NCI-H526 (cell line): ENCODE results near the gene SIGLEC14.

Experiments
- DNase-seq, 2 experiments: peaks; one replicate each; lab custom pipeline; 2025; lab: John Stamatoyannopoulos, UW

Gene SIGLEC14

DNA sequence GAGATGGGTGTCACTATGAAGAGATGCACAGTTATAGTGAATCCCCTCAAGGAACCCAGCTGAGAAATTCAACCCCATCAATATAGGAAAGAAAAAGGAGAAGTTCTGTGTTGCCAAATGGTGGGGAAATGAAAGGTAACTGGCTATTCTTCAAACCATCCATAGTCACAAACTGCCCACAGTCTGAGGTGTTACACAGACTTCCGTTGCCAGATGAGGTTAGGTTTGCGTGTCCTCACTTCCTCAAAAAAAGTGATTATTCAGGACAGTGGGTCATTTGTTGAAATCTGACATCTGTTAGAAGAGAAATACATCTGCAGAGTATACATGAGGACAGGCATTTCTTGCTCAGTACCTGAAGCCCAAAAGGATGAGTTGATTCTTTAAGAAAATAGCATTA, 25.4 kb downstream of the SIGLEC14 start:
- DNase-seq: no peak

DNA sequence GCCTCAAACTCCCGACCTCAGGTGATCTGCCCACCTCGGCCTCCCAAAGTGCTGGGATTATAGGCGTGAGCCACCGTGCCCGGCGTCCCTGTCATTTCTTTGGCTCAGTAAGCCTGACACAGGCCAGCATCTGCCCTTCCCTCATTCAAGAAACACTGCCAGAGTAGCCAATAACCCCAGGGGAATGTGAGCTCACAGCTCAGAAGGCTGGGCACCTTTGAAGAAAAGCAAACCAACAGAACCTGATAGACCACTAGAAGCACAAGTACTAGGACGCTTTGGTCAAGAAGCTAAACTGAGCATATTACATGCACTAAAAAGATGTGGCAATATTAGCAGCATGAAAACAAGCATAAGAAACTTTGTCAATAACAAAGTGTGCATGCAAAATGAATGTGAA, 30.6 kb downstream of the SIGLEC14 start:
- no peak for DNase-seq

DNA sequence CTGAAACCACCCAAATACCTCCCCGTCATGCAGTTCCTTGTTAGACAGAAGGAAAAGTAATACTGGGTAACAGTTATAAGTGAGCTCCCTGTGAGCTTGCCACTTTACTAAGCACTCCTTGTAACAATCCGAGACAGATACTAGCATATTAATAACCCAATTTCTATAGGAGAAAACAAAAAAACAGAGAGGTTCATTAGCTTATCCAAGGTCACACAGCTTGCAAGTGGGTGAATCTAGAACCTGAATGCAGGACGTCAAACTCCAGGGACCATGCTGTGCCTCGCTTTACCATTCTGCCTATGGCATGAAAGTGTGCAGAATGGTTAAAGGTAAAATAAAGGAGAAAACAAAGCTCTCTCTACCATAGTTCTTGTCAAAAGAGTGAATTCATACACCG, 31.8 kb downstream of the SIGLEC14 start:
- no peak for DNase-seq

DNA sequence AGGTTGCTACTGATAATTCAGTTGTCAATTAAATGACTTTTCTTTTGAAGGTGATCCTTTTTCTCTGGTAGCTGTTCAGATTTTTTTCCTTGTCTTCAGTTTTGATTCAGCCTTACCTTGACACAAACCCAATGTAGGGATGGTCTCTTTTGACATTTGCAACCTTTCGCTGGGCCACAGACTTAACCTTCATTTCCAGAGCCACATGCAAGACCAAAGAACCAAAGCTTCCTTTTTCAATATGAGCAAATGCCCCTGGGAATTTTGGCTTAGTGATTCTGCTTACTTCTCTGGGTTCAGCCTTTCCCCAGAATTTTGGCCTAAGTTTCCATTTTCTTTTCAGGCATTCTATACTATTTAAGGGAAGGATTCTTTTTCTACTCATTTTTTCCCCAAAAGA, 36.0 kb downstream of the SIGLEC14 start:
- no peak for DNase-seq

DNA sequence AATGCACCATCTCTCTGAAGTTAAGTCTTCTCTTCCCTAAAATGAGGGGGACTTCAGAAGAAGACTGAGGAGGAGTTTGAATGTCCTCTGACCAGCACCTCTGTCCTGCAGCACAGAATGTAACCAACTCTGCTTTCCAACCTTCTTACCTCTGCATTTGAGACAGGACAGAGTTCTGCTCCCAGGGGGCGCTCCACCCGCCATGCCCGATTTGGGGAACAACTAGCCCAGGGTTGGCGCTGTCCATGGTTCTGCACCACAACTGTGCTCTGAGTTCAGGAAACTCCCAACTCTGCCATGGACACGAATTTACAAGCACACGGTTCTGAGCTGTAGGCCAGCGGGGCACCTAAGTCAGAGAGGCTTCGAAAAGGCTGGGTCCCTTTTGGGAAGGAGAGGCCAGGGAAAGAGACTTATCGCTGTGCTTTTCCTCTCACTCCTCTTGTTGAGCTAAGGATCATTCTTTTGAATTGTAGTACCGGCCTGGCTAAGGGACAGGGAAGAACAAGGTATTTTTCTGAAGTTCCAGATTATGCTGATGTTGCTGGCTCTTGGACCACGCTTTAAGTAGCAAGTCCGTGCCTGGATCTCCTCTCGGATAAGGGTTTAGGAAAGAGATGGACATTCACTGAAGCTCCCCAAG, 38.6 kb downstream of the SIGLEC14 start:
- DNase-seq: peak in 1 of 2 experiments; percentile 44

DNA sequence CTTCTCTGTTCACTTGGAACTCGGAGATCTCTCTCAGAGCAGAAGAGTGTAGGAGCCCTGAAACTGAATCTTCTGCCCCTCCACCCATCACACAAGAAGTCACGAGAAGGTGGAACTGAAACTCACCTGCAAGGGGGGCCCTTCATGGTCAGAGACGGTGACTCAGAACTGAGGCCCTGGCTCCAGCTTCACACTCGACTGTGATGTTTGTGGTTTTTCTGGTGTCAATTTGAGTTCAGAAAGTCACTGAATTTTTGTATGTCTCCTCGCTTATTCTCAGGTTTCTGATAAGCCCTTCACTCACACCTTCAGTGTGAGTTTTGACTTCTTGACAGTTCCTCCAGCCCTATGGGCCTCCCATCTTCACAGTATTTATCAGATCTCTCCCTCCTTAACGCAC, 39.5 kb downstream of the SIGLEC14 start:
- no peak for DNase-seq

DNA sequence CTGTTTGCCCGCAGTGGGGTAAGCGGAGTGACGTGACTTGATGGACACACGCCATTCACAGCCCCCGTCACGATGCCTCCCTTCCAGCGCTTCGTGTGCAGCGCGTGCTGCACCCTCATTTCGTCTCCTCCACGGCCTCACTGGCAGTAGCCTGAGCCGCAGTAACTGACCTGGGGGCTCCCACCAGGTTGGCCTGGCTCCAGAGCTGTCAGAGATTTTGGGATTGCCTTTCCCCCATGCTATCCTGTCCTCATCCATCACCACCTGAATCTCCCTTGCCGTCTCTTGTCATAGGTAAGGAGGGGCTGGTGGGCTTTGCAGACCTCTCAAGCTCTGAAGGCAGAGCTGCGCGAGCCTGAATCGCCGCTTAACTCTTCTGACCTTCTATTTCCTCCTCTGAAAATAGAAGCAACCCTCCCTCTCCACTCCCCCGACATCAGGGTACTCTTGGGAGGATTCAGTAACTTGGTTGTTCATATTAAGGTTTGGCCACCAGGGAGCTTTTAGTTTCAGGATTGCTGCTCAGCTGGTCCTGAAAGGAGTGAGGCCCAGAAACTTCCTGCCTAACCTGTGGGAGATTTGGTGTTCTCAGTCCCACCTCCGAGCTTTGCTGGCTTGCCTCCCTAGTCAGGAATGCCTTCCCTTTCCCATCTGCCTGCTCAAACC, 44.3 kb downstream of the SIGLEC14 start:
- DNase-seq: no peak

DNA sequence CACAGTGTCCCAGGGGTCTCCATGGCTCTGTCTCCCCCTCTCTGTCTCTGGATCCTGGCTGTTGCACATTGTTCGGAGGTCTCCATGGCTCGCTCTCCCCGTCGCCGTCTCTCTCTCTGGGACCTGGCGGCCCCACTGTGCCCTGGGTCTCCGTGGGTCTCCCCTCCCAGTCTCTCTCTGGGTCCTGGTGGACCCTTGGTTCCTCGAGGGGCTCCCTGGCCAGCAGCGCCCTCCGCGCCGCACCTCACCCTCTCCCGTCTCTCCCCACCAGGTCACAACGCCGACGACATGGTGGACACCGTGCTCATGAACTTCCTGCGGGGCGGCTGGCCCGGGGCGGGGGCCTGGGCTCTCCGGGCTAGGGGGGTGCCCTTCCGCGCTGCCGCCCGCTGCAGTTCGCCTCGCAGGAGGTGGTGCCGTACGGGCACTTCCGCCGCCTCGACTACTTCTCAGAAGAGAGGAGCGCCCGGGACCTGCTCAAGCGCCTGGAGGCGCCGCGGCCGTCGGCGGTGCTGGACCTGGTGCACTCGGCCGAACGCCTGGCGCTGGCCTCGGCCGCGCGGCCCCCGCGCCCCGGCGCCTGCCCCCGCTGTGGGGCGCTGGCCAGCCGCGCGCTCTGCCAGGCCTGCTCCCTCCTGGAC, 45.6 kb downstream of the SIGLEC14 start:
- no peak for DNase-seq

DNA sequence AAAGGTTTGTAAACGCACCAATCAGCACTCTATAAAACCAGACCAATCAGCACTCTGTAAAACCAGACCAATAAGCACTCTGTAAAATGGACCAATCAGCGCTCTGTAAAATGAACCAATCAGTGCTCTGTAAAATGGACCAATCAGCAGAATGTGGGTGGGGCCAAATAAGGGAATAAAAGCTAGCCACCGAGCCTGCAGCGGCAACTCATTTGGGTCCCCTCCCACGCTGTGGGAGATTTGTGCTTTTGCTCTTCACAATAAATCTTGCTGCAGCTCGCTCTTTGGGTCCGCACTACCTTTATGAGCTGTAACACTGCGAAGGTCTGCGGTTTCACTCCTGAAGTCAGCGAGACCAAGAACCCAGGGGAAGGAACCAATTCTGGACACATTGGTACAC, 47.5 kb downstream of the SIGLEC14 start:
- DNase-seq: no peak

DNA sequence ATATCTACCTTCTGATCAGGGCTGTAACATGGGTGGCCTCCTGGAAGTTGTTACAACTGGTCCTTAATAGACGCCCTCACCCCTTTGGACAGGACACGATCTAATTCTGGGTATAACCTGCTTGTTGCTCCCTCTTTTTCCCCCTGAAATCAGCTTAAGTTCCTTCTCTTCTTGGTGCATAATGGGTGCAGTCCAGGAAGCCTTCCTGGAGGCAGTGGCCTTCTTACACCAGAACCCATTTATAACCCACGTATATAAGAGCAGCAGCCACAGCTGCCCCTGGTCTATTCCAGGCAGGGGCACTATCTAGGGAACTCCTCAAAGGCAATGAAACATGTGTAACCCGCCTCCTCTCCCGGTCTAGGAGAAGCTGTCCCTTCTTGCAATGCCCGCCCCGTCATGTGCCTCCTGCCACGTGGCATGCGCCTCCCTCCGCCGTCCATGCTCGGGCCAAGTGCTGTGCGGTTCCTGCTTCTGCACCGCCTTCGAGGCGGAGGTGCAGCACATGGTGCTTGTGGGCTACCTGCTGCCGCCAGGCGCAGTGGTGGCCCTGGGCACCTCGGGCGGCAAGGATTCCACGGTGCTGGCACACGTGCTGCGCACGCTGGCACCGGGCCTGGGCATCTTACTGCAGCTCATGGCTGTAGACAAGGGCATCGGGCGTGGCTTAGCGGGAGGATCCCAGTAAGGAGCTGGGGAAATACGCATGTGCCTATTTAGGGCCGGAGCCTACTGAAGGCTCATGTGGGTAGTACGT, 48.3 kb downstream of the SIGLEC14 start:
- no peak for DNase-seq

DNA sequence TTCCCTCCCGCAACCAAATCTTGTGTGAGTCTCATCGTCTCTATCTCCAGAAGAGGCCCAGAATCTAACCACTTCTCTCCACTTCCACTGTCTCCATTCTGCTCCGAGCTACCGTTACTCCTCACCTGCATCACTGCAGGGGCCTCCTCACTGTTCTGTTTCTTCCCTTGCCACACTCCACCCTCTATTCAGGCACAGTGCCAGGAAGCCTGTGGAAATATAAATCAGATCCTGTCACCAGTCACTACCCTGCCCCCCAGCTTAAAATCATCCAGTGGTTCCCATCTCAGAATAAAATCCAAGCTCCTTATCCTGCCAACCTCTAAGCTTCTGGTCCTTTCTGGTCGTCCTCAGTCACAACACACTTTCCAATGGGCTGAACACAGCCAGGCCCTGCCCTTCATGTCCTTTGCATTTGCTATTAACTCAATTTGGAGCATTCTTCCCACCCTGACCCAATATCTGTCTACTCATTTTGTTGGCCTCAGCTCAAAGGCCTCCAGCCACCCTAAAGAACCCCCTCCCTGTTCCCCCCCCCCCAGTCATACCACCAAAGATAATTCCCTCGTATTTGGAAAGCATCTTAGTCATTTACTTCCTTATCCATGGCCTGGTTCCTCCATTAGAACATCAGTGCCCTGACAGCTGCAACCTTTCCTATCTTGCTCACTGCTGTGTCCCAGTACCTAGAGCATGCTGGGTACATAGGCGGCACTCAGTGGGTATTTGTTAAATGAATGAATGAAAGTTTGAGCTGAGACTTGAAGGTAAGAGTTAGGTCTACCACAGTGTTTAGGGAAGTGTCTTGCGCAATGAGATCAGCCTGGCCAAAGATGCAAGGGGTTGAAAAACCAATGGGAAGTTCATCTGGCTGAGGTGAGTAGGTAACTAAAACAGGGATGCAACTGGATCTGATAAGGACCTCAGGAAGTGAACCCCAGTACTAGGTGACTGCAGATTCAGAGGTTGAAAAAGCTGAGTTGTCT, 51.1 kb downstream of the SIGLEC14 start:
- DNase-seq: no peak

DNA sequence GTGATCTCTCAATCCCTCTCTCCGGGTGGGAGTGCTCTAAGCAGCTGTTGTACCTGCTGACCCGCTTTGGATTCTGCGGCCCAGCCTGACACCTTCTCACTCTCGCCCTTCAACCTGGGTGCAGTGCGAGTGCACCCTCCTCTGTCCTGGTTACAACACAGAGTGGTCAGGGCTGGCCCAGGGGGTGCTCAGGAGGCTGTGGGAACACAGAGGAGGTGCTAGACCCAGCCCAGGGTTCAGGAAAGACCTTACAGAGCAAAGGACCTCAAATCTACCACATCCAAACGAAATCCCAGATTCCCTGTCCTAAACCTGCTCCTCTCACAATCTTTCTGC, 51.9 kb downstream of the SIGLEC14 start:
- DNase-seq: no peak

DNA sequence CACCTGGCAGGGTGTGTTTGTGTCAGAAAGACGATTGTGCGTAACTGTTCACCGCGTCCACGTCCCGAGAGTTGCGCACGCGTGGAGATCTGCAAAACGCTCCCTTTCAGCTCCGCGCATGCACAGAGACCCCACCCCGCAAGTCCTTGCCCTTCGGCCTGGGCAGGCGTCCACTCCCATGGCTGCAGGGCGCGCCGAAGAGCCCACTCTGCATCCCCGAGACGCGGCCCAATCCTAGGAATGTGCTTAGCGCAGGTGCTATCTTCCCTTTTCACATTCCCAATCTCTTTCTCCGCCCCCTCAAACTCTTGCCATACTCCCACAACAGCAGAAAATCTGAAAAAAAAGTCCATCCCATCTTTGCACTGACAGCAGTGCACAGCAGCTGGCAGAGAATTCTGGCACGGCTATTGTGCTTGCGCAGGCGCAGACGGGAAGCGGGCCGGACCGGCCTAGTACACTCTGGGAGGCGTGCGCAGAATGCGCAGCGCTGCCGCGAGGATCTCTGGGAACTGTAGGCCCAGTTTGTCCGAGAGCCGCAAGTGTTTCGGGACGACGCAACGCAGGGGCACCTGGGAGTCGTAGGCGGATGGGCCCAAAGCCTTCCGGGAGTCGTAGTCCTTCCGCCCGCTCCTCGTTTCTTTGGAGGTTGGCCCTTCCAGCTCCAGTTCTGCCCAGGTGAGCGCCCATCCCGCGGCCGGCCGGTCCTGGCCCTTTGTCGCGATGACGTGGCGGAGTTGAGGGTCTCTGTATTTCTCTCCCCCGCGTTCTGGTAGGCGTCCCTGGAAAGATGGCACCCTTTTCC, 52.5 kb downstream of the SIGLEC14 start:
- DNase-seq: peak; percentile 96 to 99

DNA sequence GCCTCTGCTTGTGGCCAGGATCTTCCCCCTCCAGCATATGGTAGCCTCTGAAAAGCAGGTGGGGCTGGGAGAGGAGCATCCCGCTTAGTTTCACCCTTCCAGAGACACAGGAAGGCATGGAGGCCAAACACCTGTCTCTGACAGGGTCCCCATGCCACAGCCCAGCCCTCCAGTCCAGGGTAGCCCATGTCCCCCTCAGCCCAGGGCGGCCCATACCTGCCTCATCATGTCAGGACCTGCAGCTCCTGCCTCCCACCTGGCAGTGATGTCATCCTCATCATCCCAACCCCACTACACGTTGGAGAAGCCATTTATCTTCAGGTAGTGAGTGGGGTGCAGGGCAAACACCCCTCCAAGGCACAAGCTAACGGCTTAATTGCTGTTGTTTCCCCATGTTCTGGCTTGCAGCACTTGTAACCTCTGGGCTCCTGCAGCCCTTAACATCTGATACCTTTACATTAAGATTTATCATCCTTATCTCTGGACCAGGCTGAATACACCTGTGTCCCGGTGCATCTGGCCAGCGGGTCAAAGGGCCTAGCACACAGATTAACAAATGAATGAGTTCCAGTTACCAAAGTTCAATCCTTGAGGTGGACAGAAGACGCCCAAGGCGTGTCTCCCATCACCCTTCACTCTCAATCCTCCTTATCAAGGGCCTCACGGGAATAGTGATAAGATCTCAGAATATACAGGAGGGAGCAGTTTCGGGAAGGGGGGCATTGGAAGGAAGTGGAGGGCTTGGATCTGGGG, 53.3 kb downstream of the SIGLEC14 start:
- DNase-seq: peak in 1 of 2 experiments; percentile 29
